HG03520 (cell line): ENCODE results near the gene C14orf39.
"Not testable (repeated sequence)": the region's sequence is repeated elsewhere in the genome, so short reads cannot be mapped to it uniquely, and the experiment has no call there.

Source experiments
- ATAC-seq: cut with Tn5 transposase; IDR thresholded peaks from one replicate; pipeline ENCODE4 v1.9.1; 2021; ENCODE audit warnings: mild to moderate bottlenecking, moderate library complexity; ENCODE audit not compliant: unreplicated experiment

The C14orf39 gene

DNA sequence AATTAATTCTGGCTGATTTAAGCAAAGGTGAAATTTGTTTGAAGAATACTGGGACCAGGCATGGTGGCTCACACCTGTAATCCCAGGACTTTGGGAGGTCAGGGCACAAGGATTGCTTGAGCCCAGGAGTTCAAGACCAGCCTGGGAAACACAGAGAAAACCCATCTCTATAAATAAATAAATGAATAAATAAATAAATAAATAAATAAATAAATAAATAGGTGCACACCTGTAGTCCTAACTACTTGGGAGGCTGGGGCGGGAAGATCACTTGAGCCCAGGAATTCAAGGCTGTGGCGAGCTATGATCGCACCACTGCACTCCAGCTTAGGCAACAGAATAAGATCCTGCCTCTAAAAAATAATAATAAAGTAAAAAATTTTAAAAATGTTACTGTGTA lies 4.4 kb upstream of the C14orf39 start:
- ATAC-seq, result no peak

DNA sequence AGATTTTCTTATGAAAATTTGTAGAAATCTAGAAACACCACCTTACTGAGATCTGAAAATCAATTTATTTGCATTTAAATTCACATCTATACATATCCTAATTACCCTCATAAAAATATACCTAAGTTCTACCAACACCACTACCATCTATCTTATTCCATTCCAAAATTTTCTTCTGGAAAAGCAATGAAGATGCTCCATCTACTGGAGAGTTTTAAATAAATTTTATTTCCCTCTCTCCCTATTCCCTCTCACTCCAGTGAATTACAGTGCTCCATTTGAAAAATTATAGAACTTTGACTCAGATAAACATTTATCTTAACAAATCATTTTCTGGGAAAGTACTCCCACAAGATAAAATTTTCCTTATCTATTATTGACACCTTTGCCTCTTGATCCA lies 2.3 kb upstream of the C14orf39 start:
- ATAC-seq, result no peak

DNA sequence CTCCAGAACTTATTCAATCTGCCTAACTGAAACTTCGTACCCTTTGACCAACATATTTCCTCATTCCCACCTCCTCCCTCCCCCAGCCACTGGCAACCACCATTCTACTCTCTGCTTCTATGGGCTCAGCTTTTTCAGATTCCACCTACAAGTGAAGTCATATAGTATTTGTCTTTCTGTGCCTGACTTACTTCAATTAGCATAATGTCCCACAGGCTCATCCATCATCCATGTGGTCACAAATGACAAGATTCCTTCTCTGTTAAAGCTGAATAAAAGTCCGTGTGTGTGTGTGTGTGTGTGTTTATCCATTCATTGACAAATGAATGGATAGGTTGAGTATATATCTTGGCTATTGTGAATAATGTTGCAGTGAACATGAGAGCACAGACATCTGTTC lies 1.3 kb upstream of the C14orf39 start:
- ATAC-seq, result no peak

GRCh38 chr14:60485057-60485597 lies 736 bp downstream of the C14orf39 start:
- ATAC-seq, result no peak

GRCh38 chr14:60482743-60483142 lies 3.1 kb downstream of the C14orf39 start:
- ATAC-seq, result no peak

DNA sequence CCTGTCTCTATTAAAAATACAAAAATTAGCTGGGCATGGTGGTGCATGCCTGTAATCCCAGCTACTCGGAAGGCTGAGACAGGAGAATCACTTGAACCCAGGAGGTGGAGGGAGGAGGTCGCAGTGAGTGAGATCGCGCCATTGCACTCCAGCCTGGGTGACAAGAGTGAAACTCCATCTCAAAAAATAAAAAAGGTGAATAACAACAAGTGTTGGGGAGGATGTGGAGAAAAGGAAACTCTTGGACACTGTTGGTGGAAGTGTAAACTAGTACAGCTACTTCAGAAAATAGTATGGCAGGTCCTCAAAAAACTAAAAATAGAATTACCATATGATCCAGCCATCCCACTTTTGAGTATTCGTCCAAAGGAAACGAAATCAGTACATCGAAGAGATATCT lies 5.6 kb downstream of the C14orf39 start:
- not testable (repeated sequence) for ATAC-seq

GRCh38 chr14:60455875-60456274 lies 30.0 kb downstream of the C14orf39 start:
- no peak for ATAC-seq

GRCh38 chr14:60430276-60430675 lies 55.6 kb downstream of the C14orf39 start:
- no peak for ATAC-seq

DNA sequence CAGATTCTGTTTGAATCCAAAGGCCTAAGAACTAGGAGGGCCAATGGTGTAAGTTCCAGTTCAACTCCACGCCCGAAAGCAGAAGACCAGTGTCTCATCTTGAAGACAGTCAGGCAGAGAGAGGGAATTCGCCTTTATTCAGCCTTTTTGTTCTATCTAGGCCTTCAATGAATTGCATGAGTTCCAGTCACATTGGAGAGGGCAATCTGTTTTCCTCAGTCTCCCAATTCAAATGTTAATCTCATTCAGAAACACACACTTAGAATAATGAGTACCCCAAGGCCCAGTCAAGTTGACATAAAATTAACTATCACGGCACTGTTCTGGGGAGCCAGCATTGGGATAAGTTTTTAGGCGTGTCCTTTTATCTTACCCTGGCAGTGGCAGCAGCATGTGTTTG lies 65.8 kb downstream of the C14orf39 start:
- no peak for ATAC-seq

DNA sequence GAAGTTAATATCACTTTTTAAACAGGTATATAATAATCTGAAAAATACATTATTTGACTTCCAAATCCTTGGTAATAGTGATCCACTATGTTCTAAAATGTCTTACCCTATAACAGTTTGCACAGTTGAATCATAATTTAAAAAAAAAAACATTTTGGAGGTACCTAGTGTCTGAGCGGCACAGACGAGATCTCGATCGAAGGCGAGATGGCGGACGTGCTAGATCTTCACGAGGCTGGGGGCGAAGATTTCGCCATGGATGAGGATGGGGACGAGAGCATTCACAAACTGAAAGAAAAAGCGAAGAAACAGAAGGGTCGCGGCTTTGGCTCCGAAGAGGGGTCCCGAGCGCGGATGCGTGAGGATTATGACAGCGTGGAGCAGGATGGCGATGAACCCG lies 88.3 kb downstream of the C14orf39 start:
- ATAC-seq, result not testable (repeated sequence)

DNA sequence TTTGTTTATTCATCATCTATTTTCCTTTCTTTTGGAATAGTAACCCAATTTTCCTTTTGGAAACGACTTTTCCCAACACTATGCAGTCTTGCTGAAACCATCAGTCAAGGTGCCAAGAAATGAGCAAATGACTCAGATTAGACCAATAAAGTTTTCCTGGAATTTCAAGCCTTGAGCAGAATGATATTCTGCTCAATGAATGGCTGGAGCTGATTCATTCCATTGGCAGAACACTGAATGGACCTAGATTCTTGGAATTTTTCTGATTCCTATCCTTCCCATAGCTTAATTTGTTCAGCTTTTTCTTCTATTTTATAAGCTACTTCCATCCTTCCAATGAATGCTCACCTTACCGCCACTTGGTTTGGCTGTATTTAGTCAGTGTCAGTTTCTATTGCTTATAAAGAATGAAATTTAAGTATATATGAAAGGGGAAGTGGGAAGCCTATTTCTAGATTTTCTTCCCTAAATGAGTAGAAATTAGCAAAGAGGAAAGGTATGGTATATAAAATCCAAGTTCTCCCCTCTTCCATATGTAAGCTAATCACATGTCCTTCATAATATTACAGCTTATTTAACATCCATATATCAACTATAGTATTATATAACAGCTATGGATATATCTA lies 89.0 kb downstream of the C14orf39 start:
- ATAC-seq, result no peak
